Loucy (cell line): ENCODE measurements around the gene MYO9A.

Source experiments
- EZH2phosphoT487 ChIP-seq: fragments of 200-600 bp; IDR thresholded peaks from 2 replicates; pipeline ENCODE4 v1.6.1; 2018; ENCODE audit warnings: antibody characterized with exemption, mild to moderate bottlenecking, moderate library complexity, borderline replicate concordance
- TF ChIP-seq, protein P1 (sequence below): fragments of 200-600 bp; sonication (generic); conservative IDR thresholded peaks from 2 replicates; pipeline ENCODE4 v1.5.1; 2014; ENCODE audit warnings: mild to moderate bottlenecking, antibody characterized with exemption, low read length

DNA sequence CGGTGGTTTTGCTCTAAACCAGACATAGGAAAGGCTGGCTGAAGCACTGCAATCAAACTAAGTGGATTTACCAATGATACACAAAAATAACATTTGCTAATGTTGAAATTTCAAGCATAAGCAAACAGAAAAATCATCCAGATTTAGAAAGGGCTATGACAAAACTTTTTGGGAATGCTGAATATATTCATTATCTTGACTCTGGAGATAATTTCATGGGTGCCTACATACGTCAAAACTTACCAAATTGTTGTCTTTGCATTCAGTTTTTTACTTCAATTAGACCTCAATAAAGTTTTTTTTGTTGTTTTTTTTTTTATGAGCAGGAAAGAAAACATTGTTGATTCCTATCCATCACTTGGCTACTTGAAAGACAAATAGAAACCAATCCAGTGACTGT, 166.8 kb downstream of the MYO9A start:
- TF ChIP-seq, protein P1, sequence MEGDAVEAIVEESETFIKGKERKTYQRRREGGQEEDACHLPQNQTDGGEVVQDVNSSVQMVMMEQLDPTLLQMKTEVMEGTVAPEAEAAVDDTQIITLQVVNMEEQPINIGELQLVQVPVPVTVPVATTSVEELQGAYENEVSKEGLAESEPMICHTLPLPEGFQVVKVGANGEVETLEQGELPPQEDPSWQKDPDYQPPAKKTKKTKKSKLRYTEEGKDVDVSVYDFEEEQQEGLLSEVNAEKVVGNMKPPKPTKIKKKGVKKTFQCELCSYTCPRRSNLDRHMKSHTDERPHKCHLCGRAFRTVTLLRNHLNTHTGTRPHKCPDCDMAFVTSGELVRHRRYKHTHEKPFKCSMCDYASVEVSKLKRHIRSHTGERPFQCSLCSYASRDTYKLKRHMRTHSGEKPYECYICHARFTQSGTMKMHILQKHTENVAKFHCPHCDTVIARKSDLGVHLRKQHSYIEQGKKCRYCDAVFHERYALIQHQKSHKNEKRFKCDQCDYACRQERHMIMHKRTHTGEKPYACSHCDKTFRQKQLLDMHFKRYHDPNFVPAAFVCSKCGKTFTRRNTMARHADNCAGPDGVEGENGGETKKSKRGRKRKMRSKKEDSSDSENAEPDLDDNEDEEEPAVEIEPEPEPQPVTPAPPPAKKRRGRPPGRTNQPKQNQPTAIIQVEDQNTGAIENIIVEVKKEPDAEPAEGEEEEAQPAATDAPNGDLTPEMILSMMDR: no peak
- no peak for TF ChIP-seq EZH2phosphoT487
